Measurements from ENCODE around the gene CMTM5.

Gene CMTM5

DNA sequence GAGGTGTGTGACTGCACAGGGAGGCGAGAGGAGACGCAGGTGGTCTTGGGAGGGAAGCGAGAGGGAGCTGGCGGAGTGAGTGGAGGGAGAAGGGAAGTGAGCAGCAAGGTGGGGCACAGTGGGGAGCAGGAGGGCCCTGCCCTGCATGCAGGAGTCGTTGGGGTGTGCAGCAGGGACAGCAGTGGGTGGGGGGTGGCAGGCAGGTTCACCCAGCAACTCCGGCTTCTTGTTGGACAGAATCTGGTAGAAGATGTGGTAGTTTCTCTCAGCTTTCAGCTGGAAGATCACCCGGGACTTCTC is 26.2 kb downstream of the CMTM5 start:
- Histone ChIP-seq H3K9ac (ENCODE audit: low read length) (no peak overlapping the region), H3K4me3 (ENCODE audit: low read length) (no peak overlapping the region), H3K27me3 (replicated peaks; ENCODE audit: control insufficient read depth, insufficient read depth, low read length) (peaks cover 39% of the 10 kb centered on the region), H3K36me3 (ENCODE audit: control insufficient read depth, insufficient read depth, low read length, severe bottlenecking) (no peaks in the 10 kb centered on the region), H3K4me1 (ENCODE audit: control insufficient read depth, insufficient read depth, low read length) (no peaks in the 10 kb centered on the region), H3K9me3 (ENCODE audit: control insufficient read depth, low read length) (no peaks in the 10 kb centered on the region)
- DNase-seq (ENCODE audit: low read depth): no peak

DNA sequence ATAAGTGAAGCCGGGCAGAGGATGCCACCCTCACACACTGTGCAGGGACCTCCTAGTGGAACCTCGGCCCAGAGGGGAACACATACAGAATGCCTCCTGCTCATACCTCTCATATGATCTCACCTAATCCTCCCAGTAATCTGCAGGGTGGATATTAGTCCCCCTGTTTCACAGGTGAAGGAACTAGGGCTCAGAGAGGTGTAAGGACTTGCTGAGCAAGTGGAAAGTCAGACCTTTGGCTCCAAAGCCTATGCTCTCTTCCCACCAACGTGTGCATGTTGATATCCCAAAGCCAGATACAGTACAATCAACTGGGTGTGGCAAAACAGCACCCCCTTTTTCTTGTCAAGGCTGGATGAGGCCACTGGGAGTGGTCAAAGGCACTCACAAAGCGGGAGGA is 27.1 kb downstream of the CMTM5 start:
- Histone ChIP-seq H3K27me3 (replicated peaks; ENCODE audit: control insufficient read depth, insufficient read depth, low read length) (peaks cover 36% of the 10 kb centered on the region), H3K4me3 (ENCODE audit: low read length) (no peak overlapping the region), H3K9me3 (ENCODE audit: control insufficient read depth, low read length) (no peaks in the 10 kb centered on the region), H3K4me1 (ENCODE audit: control insufficient read depth, insufficient read depth, low read length) (no peaks in the 10 kb centered on the region), H3K36me3 (ENCODE audit: control insufficient read depth, insufficient read depth, low read length, severe bottlenecking) (no peaks in the 10 kb centered on the region), H3K9ac (ENCODE audit: low read length) (no peak overlapping the region)
- DNase-seq (ENCODE audit: low read depth): no peak

DNA sequence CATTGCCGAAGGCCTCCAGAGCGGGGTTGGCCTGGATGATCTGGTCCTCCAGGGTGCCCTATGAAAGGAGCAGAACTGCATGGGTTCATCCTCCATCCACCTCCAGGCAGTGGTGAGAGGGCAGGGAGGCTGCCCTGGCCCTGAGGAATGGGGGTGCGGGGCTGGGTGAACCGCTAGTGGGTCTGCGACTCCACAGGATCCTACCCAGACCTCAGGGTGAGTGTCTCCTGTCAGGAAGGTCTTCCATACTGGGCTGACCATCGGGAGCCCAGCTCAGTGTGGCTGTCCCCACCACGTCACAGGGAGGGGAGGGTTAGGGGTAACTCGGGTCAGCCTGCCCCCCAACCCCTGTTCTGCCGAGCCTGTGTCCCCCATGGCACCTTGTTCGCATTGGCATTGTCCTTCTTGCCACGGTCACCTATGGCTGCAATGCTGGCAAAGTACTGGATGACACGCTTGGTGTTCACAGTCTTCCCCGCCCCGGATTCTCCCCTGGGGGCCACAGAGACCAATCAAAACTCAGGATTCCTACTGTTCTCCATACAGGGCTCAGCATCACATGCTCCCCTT is 27.6 kb downstream of the CMTM5 start:
- H3K4me1 ChIP-seq (ENCODE audit: control insufficient read depth, insufficient read depth, low read length): no peaks in the 10 kb centered on the region
- H3K9me3 ChIP-seq (ENCODE audit: control insufficient read depth, low read length): no peaks in the 10 kb centered on the region
- H3K27me3 ChIP-seq (replicated peaks; ENCODE audit: control insufficient read depth, insufficient read depth, low read length): peaks cover 36% of the 10 kb centered on the region
- H3K9ac ChIP-seq (ENCODE audit: low read length): no peak overlapping the region
- H3K4me3 ChIP-seq (ENCODE audit: low read length): no peak overlapping the region
- no peak for DNase-seq (ENCODE audit: low read depth)
- H3K36me3 ChIP-seq (ENCODE audit: control insufficient read depth, insufficient read depth, low read length, severe bottlenecking): no peaks in the 10 kb centered on the region

DNA sequence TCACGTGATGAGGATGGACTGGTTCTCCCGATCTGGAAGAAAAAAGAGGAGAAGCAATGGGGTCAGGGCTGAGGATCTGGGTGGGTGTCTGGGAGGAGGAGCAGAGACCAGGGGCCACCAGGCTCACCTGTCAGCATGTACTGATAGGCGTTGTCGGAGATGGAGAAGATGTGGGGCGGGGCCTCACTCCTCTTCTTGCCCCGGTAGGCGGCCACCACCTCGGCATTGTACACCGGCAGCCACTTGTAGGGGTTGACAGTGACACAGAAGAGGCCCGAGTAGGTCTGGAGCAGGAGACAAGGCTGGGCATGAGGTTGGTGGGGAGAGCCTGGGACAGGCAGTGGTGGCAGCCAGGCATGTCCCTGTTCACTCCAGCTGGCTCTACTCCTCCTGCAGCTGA is 28.2 kb downstream of the CMTM5 start:
- Histone ChIP-seq H3K9ac (ENCODE audit: low read length) (no peak overlapping the region), H3K4me3 (ENCODE audit: low read length) (no peak overlapping the region), H3K27me3 (replicated peaks; ENCODE audit: control insufficient read depth, insufficient read depth, low read length) (peaks cover 41% of the 10 kb centered on the region), H3K36me3 (ENCODE audit: control insufficient read depth, insufficient read depth, low read length, severe bottlenecking) (no peaks in the 10 kb centered on the region), H3K9me3 (ENCODE audit: control insufficient read depth, low read length) (no peaks in the 10 kb centered on the region), H3K4me1 (ENCODE audit: control insufficient read depth, insufficient read depth, low read length) (no peaks in the 10 kb centered on the region)
- DNase-seq (ENCODE audit: low read depth): no peak

DNA sequence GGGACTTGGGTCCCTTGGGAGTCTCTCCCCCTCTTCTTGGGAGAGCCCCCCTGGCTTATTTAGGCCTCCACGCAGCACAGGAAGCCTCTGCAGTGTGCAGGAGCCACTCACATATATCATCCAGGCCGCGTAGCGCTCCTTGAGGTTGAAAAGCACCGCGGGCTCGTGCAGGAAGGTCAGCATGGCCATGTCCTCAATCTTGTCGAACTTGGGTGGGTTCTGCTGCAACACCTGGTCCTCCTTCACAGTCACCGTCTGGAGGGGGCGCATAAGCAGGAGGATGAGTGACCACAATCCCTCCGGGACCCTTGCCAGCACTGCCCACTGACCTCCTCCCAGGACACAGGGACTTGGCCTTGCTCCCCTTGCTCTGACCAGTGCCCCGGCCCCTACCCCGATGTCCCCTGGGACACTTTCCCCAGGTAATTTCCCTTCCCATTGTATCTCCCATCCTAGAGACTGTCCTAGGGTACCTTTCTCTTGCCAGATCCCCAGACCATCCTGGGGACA is 28.7 kb downstream of the CMTM5 start:
- Histone ChIP-seq H3K9ac (ENCODE audit: low read length) (no peak overlapping the region), H3K4me3 (ENCODE audit: low read length) (no peak overlapping the region), H3K27me3 (replicated peaks; ENCODE audit: control insufficient read depth, insufficient read depth, low read length) (peaks cover 44% of the 10 kb centered on the region), H3K36me3 (ENCODE audit: control insufficient read depth, insufficient read depth, low read length, severe bottlenecking) (no peaks in the 10 kb centered on the region), H3K4me1 (ENCODE audit: control insufficient read depth, insufficient read depth, low read length) (no peaks in the 10 kb centered on the region), H3K9me3 (ENCODE audit: control insufficient read depth, low read length) (no peaks in the 10 kb centered on the region)
- no peak for DNase-seq (ENCODE audit: low read depth)

DNA sequence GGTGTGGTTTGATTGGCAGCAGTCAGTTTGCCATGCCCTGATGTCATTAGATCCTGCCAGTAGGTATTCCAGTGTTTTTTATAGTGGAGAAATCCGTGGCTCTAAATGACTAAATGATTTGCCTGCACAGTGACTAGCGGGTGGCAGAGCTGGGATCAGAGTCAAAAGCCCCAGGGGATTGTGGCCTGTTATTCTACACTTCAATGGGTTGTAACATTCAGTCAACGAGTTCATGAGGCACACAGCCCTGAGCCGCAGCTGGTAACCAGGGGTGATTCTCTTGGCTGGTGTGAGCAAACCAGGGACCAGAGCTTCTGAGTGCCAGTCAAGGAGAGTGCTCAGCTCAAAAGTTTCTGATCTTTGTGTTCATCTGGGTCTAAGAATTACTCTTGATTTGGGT is 29.4 kb downstream of the CMTM5 start:
- no peak for DNase-seq (ENCODE audit: low read depth)
- Histone ChIP-seq H3K4me3 (ENCODE audit: low read length) (no peak overlapping the region), H3K9me3 (ENCODE audit: control insufficient read depth, low read length) (no peaks in the 10 kb centered on the region), H3K36me3 (ENCODE audit: control insufficient read depth, insufficient read depth, low read length, severe bottlenecking) (no peaks in the 10 kb centered on the region), H3K9ac (ENCODE audit: low read length) (no peak overlapping the region), H3K4me1 (ENCODE audit: control insufficient read depth, insufficient read depth, low read length) (no peaks in the 10 kb centered on the region), H3K27me3 (replicated peaks; ENCODE audit: control insufficient read depth, insufficient read depth, low read length) (peaks cover 43% of the 10 kb centered on the region)

DNA sequence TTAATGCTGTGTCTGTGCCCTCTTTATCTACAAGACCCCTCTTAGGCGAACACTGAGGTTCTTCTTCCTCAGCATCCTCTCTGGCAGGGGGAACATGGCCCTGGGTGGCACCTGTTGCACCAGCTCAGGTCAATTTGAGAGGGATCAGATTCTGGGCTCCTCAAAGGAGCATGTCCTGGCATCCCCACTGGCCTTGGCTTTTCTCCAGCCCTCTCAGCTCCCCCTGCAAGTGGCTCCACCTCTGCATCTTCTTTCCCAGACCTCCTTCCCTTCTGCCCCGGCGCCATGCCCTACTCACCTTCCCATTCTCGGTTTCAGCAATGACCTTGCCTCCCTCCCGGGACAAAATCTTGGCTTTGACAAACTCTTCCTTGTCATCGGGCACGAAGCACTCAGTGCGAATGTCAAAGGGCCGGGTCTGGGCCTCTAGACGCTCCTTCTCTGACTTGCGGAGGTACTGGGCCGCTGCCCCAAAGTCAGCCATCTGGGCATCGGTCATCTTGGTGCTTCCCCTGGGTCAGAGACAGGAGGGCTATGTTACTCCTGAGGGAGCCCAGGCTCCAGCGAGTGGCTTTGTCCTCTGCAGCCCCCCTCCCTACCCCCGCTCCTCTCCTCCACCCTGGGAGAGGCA is 30.0 kb downstream of the CMTM5 start:
- Histone ChIP-seq H3K36me3 (ENCODE audit: control insufficient read depth, insufficient read depth, low read length, severe bottlenecking) (no peaks in the 10 kb centered on the region), H3K27me3 (replicated peaks; ENCODE audit: control insufficient read depth, insufficient read depth, low read length) (peaks cover 46% of the 10 kb centered on the region), H3K9ac (ENCODE audit: low read length) (no peak overlapping the region), H3K4me3 (ENCODE audit: low read length) (no peak overlapping the region), H3K9me3 (ENCODE audit: control insufficient read depth, low read length) (no peaks in the 10 kb centered on the region), H3K4me1 (ENCODE audit: control insufficient read depth, insufficient read depth, low read length) (no peaks in the 10 kb centered on the region)
- DNase-seq (ENCODE audit: low read depth): no peak

DNA sequence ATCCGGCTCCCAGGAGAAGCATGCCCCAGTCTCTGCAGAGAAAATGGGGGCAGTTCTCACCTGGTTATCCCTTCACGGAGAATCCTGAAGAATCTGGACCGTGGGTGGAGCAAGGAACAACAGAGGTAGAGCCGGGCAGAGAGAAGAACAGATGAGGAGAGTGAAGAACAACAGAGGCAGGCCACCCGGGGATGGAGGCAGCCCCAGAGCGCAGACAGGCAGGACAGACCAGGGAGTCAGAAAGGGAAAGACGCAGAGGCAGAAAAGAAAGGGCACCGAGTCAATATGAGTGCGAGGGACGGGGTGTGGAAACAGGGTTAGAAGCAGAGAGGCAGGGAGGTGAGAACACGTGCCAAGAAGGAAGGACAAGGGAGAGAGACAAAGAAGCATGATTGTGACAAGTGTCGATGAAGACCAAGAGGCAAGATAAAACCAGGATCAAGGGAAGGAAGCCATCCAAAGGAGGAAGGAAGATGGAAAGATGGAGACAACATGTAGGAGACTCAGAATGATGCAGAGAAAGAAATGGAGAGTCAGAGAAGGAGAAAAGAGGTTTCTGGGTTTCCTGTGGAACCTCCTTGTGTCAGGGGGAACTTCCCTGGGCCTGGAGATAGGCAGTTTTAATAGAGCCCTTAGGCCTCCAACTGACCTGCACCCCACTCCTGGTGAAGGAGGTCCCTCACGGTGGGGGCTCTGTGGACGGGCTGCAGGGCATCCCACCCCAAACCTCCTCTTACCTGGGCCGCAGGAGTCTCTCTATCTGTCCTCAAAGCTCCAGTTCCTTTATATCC is 30.9 kb downstream of the CMTM5 start, which contains the start of gene MYH6:
Gene MYH6, minus strand, starts transcription at position 758 of the 791 bp plus-strand sequence. CDS start 1,050 bp downstream, outside the sequence.
- no peaks in the 10 kb centered on the region for H3K36me3 ChIP-seq (ENCODE audit: control insufficient read depth, insufficient read depth, low read length, severe bottlenecking)
- peaks cover 50% of the 10 kb centered on the region for H3K27me3 ChIP-seq (replicated peaks; ENCODE audit: control insufficient read depth, insufficient read depth, low read length)
- no peak within 1 kb of the TSS for H3K9ac ChIP-seq (ENCODE audit: low read length)
- H3K9me3 ChIP-seq (ENCODE audit: control insufficient read depth, low read length): no peaks in the 10 kb centered on the region
- no peak for DNase-seq (ENCODE audit: low read depth)
- H3K4me1 ChIP-seq (ENCODE audit: control insufficient read depth, insufficient read depth, low read length): no peaks in the 10 kb centered on the region
- H3K4me3 ChIP-seq (ENCODE audit: low read length): no peak within 1 kb of the TSS

DNA sequence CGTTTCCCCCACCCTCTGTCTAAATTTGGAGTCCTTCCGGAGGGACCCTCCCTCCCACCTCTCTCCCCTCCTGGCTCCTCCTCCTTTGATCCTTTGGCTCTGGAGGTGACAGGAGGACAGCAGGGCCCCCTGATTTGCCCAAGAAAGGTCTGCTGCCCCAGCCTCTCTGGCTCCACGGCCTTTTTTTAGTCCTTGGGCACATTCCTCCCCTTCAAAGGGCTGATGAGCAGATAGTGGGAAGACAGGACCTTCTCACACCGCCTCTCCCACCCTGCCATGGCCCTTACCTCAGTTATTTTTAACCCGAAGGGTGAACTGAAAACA is 31.4 kb downstream of the CMTM5 start:
- Histone ChIP-seq H3K9me3 (ENCODE audit: control insufficient read depth, low read length) (no peaks in the 10 kb centered on the region), H3K36me3 (ENCODE audit: control insufficient read depth, insufficient read depth, low read length, severe bottlenecking) (no peaks in the 10 kb centered on the region), H3K4me1 (ENCODE audit: control insufficient read depth, insufficient read depth, low read length) (no peaks in the 10 kb centered on the region), H3K4me3 (ENCODE audit: low read length) (no peak overlapping the region), H3K9ac (ENCODE audit: low read length) (no peak overlapping the region), H3K27me3 (replicated peaks; ENCODE audit: control insufficient read depth, insufficient read depth, low read length) (peaks cover 53% of the 10 kb centered on the region)
- DNase-seq (ENCODE audit: low read depth): no peak

DNA sequence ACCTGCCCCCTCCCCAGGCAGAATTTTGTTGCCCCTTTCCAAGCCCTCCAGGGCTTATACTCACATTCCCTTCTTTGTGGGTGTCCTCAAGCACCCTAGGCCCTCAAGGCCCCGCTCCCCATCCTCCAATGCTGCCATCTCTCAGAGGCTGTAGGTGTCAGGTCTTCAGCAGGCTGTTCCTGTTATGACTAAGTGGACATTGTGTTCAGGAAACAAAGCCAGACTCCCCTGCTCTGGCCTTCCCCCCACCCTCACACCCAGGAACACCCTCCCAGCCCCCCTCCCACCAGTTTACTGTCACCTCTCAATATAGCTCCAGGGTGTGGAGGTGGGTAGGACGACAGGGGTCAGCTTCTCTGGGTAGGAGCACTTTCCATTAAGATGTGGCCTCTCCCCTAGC is 32.6 kb downstream of the CMTM5 start:
- no peak for DNase-seq (ENCODE audit: low read depth)
- no peaks in the 10 kb centered on the region for H3K36me3 ChIP-seq (ENCODE audit: control insufficient read depth, insufficient read depth, low read length, severe bottlenecking)
- H3K9me3 ChIP-seq (ENCODE audit: control insufficient read depth, low read length): no peaks in the 10 kb centered on the region
- H3K9ac ChIP-seq (ENCODE audit: low read length): no peak overlapping the region
- H3K27me3 ChIP-seq (replicated peaks; ENCODE audit: control insufficient read depth, insufficient read depth, low read length): peaks cover 45% of the 10 kb centered on the region
- no peaks in the 10 kb centered on the region for H3K4me1 ChIP-seq (ENCODE audit: control insufficient read depth, insufficient read depth, low read length)
- no peak overlapping the region for H3K4me3 ChIP-seq (ENCODE audit: low read length)

DNA sequence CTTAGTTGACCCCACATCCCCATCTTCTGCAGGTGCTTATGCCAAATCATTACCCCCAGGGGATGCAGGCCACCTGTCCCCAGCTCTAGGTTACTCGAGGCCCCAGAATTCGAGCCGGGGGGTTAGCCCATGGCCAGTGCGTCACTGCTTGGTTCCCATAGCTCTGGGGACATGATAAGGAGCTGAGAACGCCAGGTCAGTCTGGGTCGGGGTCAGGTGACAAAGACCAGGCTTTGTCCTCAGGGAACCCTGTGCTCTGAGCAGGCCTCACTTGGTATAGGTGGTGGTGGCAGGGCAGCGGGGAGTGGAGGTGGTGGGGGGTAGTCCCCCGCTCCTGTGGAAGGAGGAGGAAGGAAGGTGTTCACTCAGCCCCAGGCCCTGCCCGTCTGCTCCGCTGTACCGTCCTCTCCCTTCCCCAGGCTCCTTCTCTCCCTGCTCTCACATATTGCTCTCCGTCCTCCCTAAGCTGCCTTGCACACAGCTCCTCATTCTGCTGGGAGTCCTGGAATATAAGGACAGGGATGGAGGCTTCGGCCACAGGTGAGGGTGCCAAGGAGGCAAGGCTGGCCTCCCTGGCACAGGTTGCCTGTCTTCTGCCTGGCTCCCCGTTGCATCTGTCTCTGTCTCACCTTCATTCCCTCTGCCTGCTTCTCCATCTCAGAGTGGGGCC is 33.3 kb downstream of the CMTM5 start:
- H3K4me3 ChIP-seq (ENCODE audit: low read length): no peak overlapping the region
- peaks cover 40% of the 10 kb centered on the region for H3K27me3 ChIP-seq (replicated peaks; ENCODE audit: control insufficient read depth, insufficient read depth, low read length)
- no peak for DNase-seq (ENCODE audit: low read depth)
- no peak overlapping the region for H3K9ac ChIP-seq (ENCODE audit: low read length)
- H3K9me3 ChIP-seq (ENCODE audit: control insufficient read depth, low read length): no peaks in the 10 kb centered on the region
- H3K36me3 ChIP-seq (ENCODE audit: control insufficient read depth, insufficient read depth, low read length, severe bottlenecking): no peaks in the 10 kb centered on the region
- no peaks in the 10 kb centered on the region for H3K4me1 ChIP-seq (ENCODE audit: control insufficient read depth, insufficient read depth, low read length)

Measured in adipocyte (in vitro differentiated cells).